ENCODE results near the gene PBX1. TPM values are rescaled to one million over a fixed set of nuclear protein-coding genes. Genes with fewer than 3 reads are reported as not detected.
A peak's percentile ranks its signal among the peaks of the same experiment; 100 is the strongest.

Gene PBX1
- total and polyA plus RNA-seq, 2 experiments from 2014 or later, result 9.7 to 38.8 TPM

DNA sequence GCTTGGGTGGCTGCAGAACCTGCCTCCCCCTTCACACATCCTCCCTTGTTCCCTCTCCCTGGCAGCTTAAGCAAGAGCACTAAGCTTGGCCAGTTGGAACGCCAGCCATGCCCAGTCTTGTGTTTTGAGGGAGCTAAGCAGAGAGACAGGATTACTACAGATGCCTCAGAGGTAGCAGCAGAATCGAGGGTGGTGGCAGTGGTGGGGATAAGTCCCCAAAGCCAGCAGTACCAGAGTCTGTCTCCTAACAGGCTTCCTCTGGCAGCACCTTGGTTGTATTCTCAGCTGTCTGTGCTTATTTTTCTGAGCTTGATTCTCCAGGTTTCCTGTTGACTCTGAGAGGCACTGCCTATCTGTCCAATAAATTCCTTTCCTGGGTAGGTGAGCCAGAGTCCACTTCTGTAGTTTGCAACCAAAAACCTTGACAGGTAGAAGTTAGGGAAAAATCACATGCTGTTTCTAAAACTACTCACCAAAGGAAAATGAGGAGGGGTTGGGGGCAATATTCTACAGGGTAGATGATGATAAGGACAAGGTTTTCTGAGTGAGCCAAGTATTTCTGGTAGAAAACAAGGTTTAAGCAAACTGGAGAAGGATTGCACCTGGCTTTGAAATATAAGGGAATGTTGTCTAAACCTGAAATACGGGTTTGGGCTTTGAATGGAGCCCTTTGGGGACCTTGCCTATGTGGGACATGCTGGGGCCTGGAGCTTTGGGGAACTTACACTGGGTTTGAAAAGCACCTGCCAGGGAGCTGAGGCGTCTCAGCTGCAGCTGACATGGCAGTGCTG lies 100.8 kb downstream of the PBX1 start:
- Histone ChIP-seq H3K4me2 (ENCODE audit: unreplicated experiment) (no peak overlapping the region), H3K9me3 (ENCODE audit: low read depth) (no peaks in the 10 kb centered on the region), H3K4me3 (no peak overlapping the region), H3K9ac (no peak overlapping the region), H3K4me1 (ENCODE audit: insufficient read depth) (peaks cover 13% of the 10 kb centered on the region; the same call in 1 of the 2 replicates), H3K9me2 (ENCODE audit: insufficient read depth) (0 out of 2 replicates have a peak, but pooled peaks cover 4% of the 10 kb centered on the region), H2AFZ (no peak overlapping the region), H4K20me1 (ENCODE audit: insufficient read depth) (no peaks in the 10 kb centered on the region), H3K79me2 (ENCODE audit: insufficient read depth) (peaks cover 78% of the 10 kb centered on the region), H3F3A (ENCODE audit: insufficient read depth) (peaks cover 5% of the 10 kb centered on the region; the same call in 1 of the 2 replicates), H3K27me3 (replicated peaks; ENCODE audit: insufficient read depth) (no peaks in the 10 kb centered on the region), H3K27ac (no peak overlapping the region), H3K36me3 (ENCODE audit: low read depth) (no peaks in the 10 kb centered on the region)
- 59 to 61% methylated on average over 4 of the region's 4 CpGs for WGBS, 2 experiments (ENCODE audit: low coverage in 1 of 2, low lambda C conversion rate in 2 of 2, missing lambda C conversion rate in 2 of 2)
- TF ChIP-seq EZH2 (IDR thresholded peaks at IDR 0.05; ENCODE audit: insufficient read depth, poor library complexity, severe bottlenecking) (no peak), EZH2phosphoT487 (IDR thresholded peaks at IDR 0.05; ENCODE audit: insufficient read depth, low read depth) (no peak)
- no peak for DNase-seq
- in situ Hi-C loops (cut with MboI), result no loop called here

GRCh38 chr1:164660412-164660772 lies 101.4 kb downstream of the PBX1 start:
- TF ChIP-seq EZH2 (IDR thresholded peaks at IDR 0.05; ENCODE audit: insufficient read depth, poor library complexity, severe bottlenecking) (no peak), EZH2phosphoT487 (IDR thresholded peaks at IDR 0.05; ENCODE audit: insufficient read depth, low read depth) (no peak)
- peak; percentile 17 for DNase-seq
- in situ Hi-C loops (cut with MboI), result no loop called here

DNA sequence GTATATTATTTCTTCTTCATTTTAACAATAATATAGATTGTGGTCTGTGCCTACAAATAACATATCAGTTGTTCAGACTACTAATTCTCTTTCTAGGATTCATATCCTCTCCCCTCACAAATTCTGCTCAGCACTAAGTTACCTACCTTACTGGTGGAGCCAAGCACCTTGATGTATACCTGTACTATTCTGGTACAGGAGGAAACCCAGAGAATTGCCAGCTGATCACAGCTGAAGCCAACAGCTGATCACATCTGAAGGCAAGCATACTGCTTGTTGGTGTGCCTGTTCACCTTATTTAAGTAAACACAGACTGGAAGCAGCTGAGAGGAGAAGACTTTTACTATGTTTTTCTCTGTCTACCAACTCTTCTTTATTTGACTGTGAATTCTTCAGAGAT lies 101.8 kb downstream of the PBX1 start:
- Histone ChIP-seq H3K36me3 (ENCODE audit: low read depth) (no peaks in the 10 kb centered on the region), H3K27ac (no peak overlapping the region), H3K4me2 (ENCODE audit: unreplicated experiment) (no peak overlapping the region), H3F3A (ENCODE audit: insufficient read depth) (peaks cover 5% of the 10 kb centered on the region; the same call in 1 of the 2 replicates), H3K9me3 (ENCODE audit: low read depth) (no peaks in the 10 kb centered on the region), H4K20me1 (ENCODE audit: insufficient read depth) (no peaks in the 10 kb centered on the region), H3K9me2 (ENCODE audit: insufficient read depth) (0 out of 2 replicates have a peak, but pooled peaks cover under 1% of the 10 kb centered on the region), H2AFZ (no peak overlapping the region), H3K9ac (no peak overlapping the region), H3K27me3 (replicated peaks; ENCODE audit: insufficient read depth) (no peaks in the 10 kb centered on the region), H3K4me3 (no peak overlapping the region), H3K79me2 (ENCODE audit: insufficient read depth) (peaks cover 75% of the 10 kb centered on the region), H3K4me1 (ENCODE audit: insufficient read depth) (peaks cover 13% of the 10 kb centered on the region; the same call in 1 of the 2 replicates)
- TF ChIP-seq EZH2 (IDR thresholded peaks at IDR 0.05; ENCODE audit: insufficient read depth, poor library complexity, severe bottlenecking) (no peak), EZH2phosphoT487 (IDR thresholded peaks at IDR 0.05; ENCODE audit: insufficient read depth, low read depth) (no peak)
- in situ Hi-C loops (cut with MboI), result no loop called here
- no peak for DNase-seq

More at GRCh38 chr1:164660412-164660772, 101.4 kb downstream of the PBX1 start:
- WGBS, 2 experiments (ENCODE audit: low coverage in 1 of 2, low lambda C conversion rate in 2 of 2, missing lambda C conversion rate in 2 of 2), result 72 to 79% methylated on average over 2 of the region's 2 CpGs
- Histone ChIP-seq H2AFZ (no peak overlapping the region), H3K27ac (no peak overlapping the region), H3K9me2 (ENCODE audit: insufficient read depth) (0 out of 2 replicates have a peak, but pooled peaks cover 4% of the 10 kb centered on the region), H3K36me3 (ENCODE audit: low read depth) (no peaks in the 10 kb centered on the region), H3K9me3 (ENCODE audit: low read depth) (no peaks in the 10 kb centered on the region), H3K4me1 (ENCODE audit: insufficient read depth) (peaks cover 13% of the 10 kb centered on the region; the same call in 1 of the 2 replicates), H3K9ac (no peak overlapping the region), H3K79me2 (ENCODE audit: insufficient read depth) (peaks cover 75% of the 10 kb centered on the region), H4K20me1 (ENCODE audit: insufficient read depth) (no peaks in the 10 kb centered on the region), H3F3A (ENCODE audit: insufficient read depth) (peaks cover 5% of the 10 kb centered on the region; the same call in 1 of the 2 replicates), H3K4me2 (ENCODE audit: unreplicated experiment) (no peak overlapping the region), H3K27me3 (replicated peaks; ENCODE audit: insufficient read depth) (no peaks in the 10 kb centered on the region), H3K4me3 (no peak overlapping the region)

DNA sequence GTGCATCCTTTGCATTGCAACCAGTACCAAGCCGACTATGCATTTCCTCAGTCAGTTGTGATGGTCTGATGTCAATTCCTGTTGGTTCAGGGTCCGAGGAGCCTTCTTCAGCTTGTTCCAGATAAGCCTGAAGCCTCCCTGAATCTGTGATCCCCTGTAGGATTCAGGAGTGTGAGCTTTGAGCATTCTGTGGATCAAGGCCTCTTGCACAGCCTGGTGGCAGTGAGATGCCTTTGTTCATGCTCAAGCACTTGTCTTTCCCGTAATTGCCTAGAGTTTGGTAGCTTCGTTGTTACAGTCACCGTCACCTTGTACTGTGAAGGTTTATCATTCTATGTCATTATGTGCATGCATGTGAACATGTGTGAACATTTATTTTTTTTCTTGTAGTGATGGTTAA lies 103.5 kb downstream of the PBX1 start:
- H3K9me2 ChIP-seq (ENCODE audit: insufficient read depth), result no peaks in the 10 kb centered on the region
- no peak for TF ChIP-seq EZH2phosphoT487 (IDR thresholded peaks at IDR 0.05; ENCODE audit: insufficient read depth, low read depth)
- no peak for TF ChIP-seq EZH2 (IDR thresholded peaks at IDR 0.05; ENCODE audit: insufficient read depth, poor library complexity, severe bottlenecking)
- 90 to 93% methylated on average over 5 of the region's 5 CpGs for WGBS, 2 experiments (ENCODE audit: low coverage in 1 of 2, low lambda C conversion rate in 2 of 2, missing lambda C conversion rate in 2 of 2)
- H3F3A ChIP-seq (ENCODE audit: insufficient read depth), result peaks cover 5% of the 10 kb centered on the region; the same call in 1 of the 2 replicates
- no peaks in the 10 kb centered on the region for H3K27me3 ChIP-seq (replicated peaks; ENCODE audit: insufficient read depth)
- H3K9ac ChIP-seq, result no peak overlapping the region
- H3K79me2 ChIP-seq (ENCODE audit: insufficient read depth), result peaks cover 76% of the 10 kb centered on the region
- H3K27ac ChIP-seq, result no peak overlapping the region
- no peak overlapping the region for H3K4me3 ChIP-seq
- H3K4me1 ChIP-seq (ENCODE audit: insufficient read depth), result 0 out of 2 replicates have a peak, but pooled peaks cover 9% of the 10 kb centered on the region
- H3K4me2 ChIP-seq (ENCODE audit: unreplicated experiment), result no peak overlapping the region
- in situ Hi-C loops (cut with MboI), result no loop called here
- no peaks in the 10 kb centered on the region for H3K9me3 ChIP-seq (ENCODE audit: low read depth)
- no peaks in the 10 kb centered on the region for H4K20me1 ChIP-seq (ENCODE audit: insufficient read depth)
- no peak for DNase-seq
- H3K36me3 ChIP-seq (ENCODE audit: low read depth), result no peaks in the 10 kb centered on the region
- no peak overlapping the region for H2AFZ ChIP-seq
